ENCODE results near the gene CHID1.

Gene CHID1

DNA sequence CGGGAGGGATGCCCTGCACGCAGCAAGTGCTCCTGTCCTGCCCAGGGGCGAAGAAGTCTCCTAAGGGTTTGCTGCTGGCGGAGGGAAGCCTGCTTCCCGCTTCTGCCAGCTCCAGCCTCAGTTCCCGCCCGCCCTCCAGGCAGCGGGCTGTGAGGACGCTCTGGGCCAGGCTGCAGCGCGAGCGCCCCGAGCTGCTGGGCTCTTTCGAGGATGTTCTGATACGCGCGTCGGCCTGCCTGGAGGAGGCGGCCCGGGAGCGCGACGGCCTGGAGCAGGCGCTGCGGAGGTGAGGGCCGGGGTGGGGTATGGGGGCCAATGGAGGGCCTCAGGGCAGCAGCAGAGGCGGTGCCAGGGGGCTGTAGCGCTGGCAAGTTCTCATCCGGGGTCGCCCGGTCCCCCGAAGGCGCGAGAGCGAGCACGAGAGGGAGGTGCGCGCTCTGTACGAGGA lies 80.7 kb downstream of the CHID1 start:
- peak overlapping the region; percentile 47 to 80 for H3K4me3 ChIP-seq (ENCODE audit: low read depth in 1 of 2, low read length in 1 of 2)
- TF ChIP-seq, protein P1, sequence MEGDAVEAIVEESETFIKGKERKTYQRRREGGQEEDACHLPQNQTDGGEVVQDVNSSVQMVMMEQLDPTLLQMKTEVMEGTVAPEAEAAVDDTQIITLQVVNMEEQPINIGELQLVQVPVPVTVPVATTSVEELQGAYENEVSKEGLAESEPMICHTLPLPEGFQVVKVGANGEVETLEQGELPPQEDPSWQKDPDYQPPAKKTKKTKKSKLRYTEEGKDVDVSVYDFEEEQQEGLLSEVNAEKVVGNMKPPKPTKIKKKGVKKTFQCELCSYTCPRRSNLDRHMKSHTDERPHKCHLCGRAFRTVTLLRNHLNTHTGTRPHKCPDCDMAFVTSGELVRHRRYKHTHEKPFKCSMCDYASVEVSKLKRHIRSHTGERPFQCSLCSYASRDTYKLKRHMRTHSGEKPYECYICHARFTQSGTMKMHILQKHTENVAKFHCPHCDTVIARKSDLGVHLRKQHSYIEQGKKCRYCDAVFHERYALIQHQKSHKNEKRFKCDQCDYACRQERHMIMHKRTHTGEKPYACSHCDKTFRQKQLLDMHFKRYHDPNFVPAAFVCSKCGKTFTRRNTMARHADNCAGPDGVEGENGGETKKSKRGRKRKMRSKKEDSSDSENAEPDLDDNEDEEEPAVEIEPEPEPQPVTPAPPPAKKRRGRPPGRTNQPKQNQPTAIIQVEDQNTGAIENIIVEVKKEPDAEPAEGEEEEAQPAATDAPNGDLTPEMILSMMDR (IDR thresholded peaks at IDR 0.05) = no peak
- H3K4me1 ChIP-seq (ENCODE audit: control insufficient read depth in 1 of 2, insufficient read depth in 1 of 2, low read depth in 1 of 2, low read length in 1 of 2) = peaks cover 84 to 97% of the 10 kb centered on the region in 2 experiments
- no peak overlapping the region for H3K27ac ChIP-seq
- H3K27me3 ChIP-seq = peaks cover 60% of the 10 kb centered on the region
- H3K36me3 ChIP-seq = peaks cover 12% of the 10 kb centered on the region
- no peaks in the 10 kb centered on the region for H3K9me3 ChIP-seq

DNA sequence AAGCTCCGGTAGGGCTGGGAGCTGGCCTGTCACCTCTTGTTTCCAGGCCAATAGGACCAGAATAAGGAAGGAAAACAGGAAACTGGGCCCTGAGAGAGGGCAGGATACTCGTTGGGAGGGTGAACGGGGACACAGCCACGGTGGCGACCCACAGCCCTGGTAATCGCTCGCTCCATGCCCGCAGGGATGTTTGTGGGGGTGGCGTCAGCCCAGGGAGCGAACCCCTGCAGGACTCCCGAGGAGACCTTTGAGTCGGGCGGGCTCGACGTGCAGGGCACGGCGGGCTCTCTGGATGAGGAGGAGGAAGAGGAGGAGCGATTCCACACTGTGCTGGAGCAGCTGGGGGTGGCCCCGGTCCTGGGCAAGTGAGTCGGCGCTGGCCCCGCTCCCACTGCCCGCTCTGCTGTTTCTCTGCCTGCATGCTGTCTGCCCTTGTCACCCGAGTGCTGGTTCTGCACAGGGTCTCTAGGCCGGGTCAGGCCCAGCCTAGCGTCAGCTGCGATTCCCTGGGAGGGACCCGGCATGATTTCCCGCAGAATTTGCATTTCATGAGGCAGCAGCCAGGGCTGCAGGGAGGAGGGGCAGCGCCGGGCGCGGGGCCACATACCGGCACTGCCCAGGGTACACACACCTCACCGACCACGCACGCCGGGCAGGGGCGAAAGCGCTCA lies 81.3 kb downstream of the CHID1 start:
- Histone ChIP-seq H3K27ac (no peak overlapping the region), H3K9me3 (no peaks in the 10 kb centered on the region), H3K27me3 (peaks cover 54% of the 10 kb centered on the region), H3K4me1 (ENCODE audit: control insufficient read depth in 1 of 2, insufficient read depth in 1 of 2, low read depth in 1 of 2, low read length in 1 of 2) (peaks cover 82 to 96% of the 10 kb centered on the region in 2 experiments), H3K36me3 (peaks cover 18% of the 10 kb centered on the region), H3K4me3 (ENCODE audit: low read depth in 1 of 2, low read length in 1 of 2) (peak overlapping the region; percentile 47 to 80)
- TF ChIP-seq, protein P1 (IDR thresholded peaks at IDR 0.05) = no peak

DNA sequence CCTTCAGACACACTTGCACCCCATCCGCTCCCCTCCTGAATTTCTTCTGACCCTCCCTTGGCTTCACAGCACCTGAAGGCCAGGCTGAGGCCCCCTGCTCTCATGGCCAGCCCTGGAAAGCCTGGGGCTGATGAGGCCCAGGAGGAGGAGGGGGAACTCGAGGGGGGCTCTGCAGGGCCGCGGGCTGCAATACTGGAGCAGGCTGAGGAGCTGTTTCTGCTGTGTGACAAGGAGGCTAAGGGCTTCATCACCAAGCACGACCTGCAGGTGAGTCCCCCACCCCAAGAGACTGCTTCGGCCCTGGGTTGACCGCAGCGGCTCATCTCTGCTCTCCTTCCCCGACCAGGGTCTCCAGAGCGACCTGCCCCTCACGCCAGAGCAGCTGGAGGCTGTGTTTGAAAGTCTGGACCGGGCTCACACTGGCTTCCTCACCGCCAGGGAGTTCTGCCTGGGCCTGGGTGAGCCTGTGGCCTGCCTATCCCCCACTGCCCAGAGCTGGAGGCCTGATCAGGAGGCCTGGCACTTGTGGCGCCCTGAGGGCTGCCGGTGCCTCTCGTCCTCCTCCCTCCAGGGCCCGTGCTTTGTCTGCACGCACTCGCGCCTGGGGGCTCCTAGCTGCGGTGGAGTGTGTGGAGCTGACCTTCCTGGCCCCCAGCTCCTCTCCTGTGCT lies 82.0 kb downstream of the CHID1 start:
- H3K4me1 ChIP-seq (ENCODE audit: control insufficient read depth in 1 of 2, insufficient read depth in 1 of 2, low read depth in 1 of 2, low read length in 1 of 2) = peaks cover 81 to 96% of the 10 kb centered on the region in 2 experiments
- peaks cover 24% of the 10 kb centered on the region for H3K36me3 ChIP-seq
- H3K27me3 ChIP-seq = peaks cover 48% of the 10 kb centered on the region
- H3K4me3 ChIP-seq (ENCODE audit: low read depth in 1 of 2, low read length in 1 of 2) = peak overlapping the region; percentile 47 to 80
- TF ChIP-seq, protein P1 (IDR thresholded peaks at IDR 0.05) = no peak
- peak overlapping the region; percentile 80 for H3K27ac ChIP-seq
- H3K9me3 ChIP-seq = no peaks in the 10 kb centered on the region

DNA sequence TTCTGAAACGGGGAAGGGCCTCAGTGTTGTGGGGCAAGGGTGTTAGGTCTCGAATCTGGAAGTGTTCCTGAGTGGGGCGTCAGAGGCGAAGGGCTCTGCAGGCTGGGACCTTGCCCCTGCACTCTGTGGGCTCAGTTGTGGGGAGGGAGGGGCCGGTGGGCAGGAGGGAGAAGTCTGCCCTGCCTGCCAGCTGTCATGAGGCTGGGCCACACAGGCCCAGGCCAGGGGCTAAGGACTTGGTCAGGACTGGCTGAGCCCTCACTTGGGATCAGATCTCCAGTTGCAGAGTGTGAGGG lies 82.8 kb downstream of the CHID1 start, which contains the start of gene CRACR2B:
Gene CRACR2B, plus strand, starts transcription at position 23 of the 296 bp plus-strand sequence. CDS start 689 bp downstream, outside the sequence.
- peak within 1 kb of the TSS; percentile 68 to 80 for H3K4me3 ChIP-seq (ENCODE audit: low read depth in 1 of 2, low read length in 1 of 2)
- peaks cover 30% of the 10 kb centered on the region for H3K36me3 ChIP-seq
- peaks cover 82 to 98% of the 10 kb centered on the region in 2 experiments for H3K4me1 ChIP-seq (ENCODE audit: control insufficient read depth in 1 of 2, insufficient read depth in 1 of 2, low read depth in 1 of 2, low read length in 1 of 2)
- H3K27ac ChIP-seq = peak within 1 kb of the TSS; percentile 80
- H3K9me3 ChIP-seq = no peaks in the 10 kb centered on the region
- TF ChIP-seq, protein P1 (IDR thresholded peaks at IDR 0.05) = no peak
- peaks cover 40% of the 10 kb centered on the region for H3K27me3 ChIP-seq

DNA sequence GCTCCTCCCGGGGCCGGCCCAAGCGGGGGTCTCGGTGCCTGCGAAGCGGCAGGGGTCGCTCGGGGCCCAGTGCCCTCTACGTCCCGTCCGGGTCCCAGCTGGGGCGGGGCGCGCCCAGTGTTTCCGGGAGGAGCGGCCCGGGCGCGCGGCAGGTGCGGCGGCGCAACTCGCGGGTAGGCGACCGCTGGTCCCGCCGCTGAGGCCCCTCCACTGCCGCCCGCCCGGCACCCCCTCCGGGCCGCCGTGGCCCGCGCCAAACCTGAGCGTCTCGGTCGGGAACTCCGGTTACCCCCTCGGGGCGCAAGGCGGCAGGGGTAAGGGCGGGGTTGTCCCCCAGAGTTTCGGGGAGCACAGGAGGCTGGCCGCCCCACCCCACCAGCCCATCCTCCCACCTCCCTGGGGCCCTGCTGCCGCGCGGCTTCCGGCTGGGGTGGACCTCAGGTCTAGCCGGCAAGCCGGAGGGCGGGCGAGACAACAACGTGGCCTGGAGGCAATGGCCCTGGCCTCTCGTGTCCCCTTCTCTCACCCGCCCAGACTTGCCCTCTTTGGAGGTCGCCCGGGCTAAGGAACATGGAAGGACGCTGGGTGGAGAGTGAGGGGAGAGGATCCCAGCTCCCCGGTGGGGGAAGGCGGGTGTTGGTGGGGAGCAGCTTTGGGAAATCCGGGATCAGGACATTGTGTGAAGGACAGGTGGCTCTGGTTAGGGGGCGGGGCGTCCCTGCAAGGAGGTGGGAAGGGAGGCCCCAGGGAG lies 83.3 kb downstream of the CHID1 start:
- no peaks in the 10 kb centered on the region for H3K9me3 ChIP-seq
- peaks cover 84 to 97% of the 10 kb centered on the region in 2 experiments for H3K4me1 ChIP-seq (ENCODE audit: control insufficient read depth in 1 of 2, insufficient read depth in 1 of 2, low read depth in 1 of 2, low read length in 1 of 2)
- peak overlapping the region; percentile 80 for H3K27ac ChIP-seq
- peaks cover 34% of the 10 kb centered on the region for H3K27me3 ChIP-seq
- H3K36me3 ChIP-seq = peaks cover 33% of the 10 kb centered on the region
- peak overlapping the region; percentile 68 to 80 for H3K4me3 ChIP-seq (ENCODE audit: low read depth in 1 of 2, low read length in 1 of 2)
- TF ChIP-seq, protein P1 (IDR thresholded peaks at IDR 0.05) = no peak
